Epithelial cell of proximal tubule (primary cell): ENCODE measurements around the gene MRGPRG. TPM values are rescaled to one million over a fixed set of nuclear protein-coding genes. Genes with fewer than 3 reads are reported as not detected.
"Not testable (repeated sequence)": the region's sequence is repeated elsewhere in the genome, so short reads cannot be mapped to it uniquely, and the experiment has no call there.

Experiments
- DNase-seq: peaks from one replicate; pipeline ENCODE4 v3.0.0-alpha.2; 2011; ENCODE audit warnings: low read depth
- H3K4me3 ChIP-seq: 2 replicates; pipeline ENCODE4 v1.5.1; 2011; ENCODE audit warnings: low read depth, mild to moderate bottlenecking, low read length
- total RNA-seq: library from RNA; depleted of rRNA; stranded (reverse); fragments of >200 nt; gene quantifications from 2 replicates; pipeline ENCODE4 v1.2.3, GENCODE V29; 2015
- TF ChIP-seq, protein P1 (sequence below): conservative IDR thresholded peaks from 2 replicates; pipeline ENCODE4 v1.5.1; 2012; ENCODE audit warnings: low read depth, mild to moderate bottlenecking, low read length

Gene MRGPRG
- total RNA-seq, 1 donor from 2014 or later = not detected

DNA sequence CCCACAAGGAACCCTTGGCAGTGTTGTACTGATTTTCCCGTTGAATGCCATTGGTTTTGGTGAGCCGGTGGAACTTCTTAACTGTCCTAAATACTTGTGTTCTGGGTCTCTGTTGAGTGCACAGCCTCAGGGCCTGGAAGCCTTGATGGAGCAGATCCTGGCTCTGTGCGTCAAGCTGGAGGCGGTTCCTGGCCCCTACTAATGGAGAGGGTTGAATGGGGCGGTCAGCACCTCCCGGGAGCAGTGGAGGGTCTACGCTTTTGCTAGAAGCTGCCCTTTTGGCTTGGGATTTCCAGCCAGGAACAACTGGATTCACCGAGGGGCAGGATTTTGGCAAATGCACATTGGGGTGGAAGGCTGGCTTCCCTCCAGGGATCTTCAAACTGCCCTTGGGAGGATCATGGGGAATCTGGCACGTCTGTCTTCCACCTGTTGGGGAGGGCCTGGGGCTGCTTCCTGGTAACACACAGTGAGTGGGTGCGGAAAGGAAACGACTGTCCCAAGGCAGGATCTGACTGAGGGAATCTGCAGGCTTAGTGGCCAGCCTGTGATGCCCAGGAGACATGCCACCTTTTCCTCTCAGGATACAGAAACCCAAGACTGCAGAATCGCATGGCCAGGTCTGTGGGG, 46.6 kb downstream of the MRGPRG start:
- no peak for DNase-seq
- H3K4me3 ChIP-seq = no peak overlapping the region
- TF ChIP-seq, protein P1, sequence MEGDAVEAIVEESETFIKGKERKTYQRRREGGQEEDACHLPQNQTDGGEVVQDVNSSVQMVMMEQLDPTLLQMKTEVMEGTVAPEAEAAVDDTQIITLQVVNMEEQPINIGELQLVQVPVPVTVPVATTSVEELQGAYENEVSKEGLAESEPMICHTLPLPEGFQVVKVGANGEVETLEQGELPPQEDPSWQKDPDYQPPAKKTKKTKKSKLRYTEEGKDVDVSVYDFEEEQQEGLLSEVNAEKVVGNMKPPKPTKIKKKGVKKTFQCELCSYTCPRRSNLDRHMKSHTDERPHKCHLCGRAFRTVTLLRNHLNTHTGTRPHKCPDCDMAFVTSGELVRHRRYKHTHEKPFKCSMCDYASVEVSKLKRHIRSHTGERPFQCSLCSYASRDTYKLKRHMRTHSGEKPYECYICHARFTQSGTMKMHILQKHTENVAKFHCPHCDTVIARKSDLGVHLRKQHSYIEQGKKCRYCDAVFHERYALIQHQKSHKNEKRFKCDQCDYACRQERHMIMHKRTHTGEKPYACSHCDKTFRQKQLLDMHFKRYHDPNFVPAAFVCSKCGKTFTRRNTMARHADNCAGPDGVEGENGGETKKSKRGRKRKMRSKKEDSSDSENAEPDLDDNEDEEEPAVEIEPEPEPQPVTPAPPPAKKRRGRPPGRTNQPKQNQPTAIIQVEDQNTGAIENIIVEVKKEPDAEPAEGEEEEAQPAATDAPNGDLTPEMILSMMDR = no peak

DNA sequence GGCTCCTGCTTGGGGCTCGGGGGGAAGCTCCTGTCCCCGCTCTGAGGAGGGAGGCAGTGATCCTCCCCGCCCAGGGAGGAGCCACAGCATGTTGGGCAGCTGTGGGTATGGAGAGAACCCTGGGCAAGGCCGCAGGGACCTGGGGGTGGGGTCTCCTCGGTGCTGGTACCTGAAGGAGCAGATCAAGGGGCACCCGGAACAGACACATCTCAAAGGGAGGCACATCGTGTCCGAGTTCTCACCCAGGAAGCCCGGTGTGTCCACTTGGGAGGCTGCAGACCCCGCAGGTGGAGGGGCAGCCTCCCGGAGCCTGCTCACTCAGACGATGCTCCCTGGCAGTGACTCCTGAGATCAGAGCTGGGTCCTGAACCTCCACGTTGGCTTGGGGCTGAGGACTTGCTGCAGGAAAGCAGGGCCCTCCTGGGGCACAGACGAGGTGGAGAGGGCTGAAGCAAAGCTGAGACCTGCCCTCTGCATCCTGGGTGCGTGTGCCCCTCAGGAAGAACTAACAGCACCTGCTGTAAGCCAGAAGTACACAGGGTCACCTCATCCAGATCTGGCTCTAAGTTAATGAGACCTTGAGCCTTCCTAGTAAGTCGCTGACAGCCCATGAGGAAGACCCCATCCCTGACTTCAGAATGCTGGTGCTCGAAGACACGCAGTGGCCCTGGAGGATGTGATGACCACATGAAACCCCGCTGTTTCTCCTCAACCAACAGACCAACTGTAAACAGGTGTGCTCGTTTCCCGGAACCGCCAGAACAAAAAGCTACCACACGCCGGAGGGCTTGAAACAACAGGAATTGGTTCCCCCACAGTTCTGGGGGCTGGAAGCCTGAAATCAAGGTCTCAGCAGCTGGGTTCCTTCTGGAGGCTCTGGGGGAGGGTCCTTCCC, 47.6 kb downstream of the MRGPRG start:
- TF ChIP-seq, protein P1 = no peak

DNA sequence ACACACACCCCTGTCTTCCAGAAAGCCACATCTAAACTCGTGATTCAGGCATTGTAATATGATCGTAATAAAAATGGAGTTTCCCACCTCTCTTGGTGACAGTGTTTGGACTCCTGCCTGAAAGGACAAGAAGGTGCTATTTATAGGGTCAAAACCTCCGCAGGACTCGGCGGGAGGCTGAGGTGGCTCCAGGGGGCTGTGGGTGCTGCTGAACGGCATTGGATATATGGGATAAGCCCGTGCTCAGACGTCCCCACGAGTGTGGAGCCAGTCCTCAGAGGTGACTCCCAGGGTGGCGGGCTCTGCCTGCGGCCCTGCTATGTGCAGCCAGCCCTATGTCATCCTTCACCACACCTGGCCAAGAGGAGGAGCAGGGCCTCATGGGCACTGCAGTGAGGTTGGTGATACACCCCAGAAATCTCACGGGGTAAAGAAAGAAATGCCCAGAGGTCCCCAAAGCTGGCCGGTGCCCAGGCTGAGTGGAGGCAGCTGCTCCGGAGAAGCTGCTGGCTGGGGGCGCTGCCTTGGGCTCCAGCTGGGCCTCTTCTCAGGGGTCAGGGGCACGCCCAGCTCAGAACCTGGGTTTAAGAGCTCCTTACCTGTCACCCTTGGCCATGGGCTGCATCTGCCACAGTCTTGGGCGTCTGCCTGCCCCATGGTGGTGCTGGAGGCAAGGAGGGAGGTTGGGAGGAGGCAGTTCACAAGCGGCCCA, 48.4 kb downstream of the MRGPRG start:
- TF ChIP-seq, protein P1 = no peak
- DNase-seq = no peak
- H3K4me3 ChIP-seq = no peak overlapping the region

More for the DNA sequence above, 47.6 kb downstream of the MRGPRG start:
- no peak for DNase-seq
- H3K4me3 ChIP-seq = no peak overlapping the region

DNA sequence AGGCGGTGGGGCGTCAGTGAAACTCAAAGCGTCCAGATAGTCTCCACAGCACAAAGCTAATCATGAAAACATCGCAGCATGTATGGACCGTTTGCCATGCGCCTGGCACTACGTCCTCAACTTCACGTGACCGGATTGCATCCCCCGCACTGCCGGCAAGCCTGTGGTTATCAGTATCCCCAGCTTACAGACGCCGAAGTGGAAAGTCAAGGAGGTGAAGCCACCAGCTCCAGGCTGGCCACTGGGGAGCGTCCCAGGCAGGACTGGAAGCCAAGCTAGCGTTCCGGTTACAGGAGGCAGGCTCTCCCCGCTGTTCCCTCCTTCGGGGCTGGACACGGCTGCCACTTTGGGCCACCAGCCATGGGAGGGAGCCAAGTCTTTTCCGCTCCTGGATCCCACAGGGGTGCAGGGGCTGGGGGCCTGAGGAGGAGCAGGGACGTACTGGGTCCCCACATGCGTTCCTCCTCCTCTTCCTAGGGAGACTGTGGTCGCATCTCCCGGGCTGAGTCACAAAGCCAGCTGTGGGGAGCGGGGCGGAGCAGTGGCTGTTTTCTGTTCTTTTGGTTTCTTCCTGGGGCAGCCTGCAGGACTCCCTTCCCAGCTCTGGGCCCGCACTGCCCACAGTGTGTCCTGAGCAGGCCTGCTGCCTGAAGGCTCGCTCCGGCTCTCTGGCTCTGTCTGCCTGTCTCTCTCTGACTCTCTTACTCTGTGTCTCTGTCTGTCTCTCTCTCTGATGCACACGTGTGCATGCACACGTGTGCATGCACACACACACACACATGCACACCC, 49.2 kb downstream of the MRGPRG start:
- TF ChIP-seq, protein P1 = peak; percentile 23
- DNase-seq = no peak
- H3K4me3 ChIP-seq = peak overlapping the region; percentile 42

DNA sequence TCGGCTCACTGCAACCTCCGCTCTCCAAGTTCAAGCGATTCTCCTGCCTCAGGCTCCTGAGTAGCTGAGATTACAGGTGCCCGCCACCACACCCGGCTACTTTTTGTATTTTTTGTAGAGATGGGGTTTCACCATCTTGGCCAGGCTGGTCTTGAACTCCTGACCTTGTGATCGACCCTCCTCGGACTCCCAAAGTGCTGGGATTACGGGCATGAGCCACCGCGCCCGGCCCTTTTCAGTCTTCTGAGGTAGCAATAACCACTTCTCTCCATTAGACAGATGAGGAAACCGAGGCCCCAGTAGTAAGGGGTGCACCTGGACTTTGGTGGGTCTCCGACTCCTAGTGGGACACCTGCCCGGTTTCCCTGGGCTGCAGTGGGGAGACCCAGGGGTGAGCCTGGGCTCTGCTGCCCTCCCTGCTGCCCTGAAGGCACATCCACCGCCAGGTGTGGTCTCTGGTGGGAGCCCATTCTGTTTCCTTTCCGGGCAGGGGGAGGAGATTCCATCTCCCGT, 49.8 kb downstream of the MRGPRG start:
- DNase-seq, H3K4me3 ChIP-seq: not testable (repeated sequence)

Other genes starting within 250 kb of the MRGPRG start
- 121 and 156 TPM in 2 replicates for gene NAP1L4, start 226.5 kb downstream of the MRGPRG start, total RNA-seq
- gene CARS1, start 161.4 kb downstream of the MRGPRG start, total RNA-seq = 32.9 and 61.6 TPM in 2 replicates
- gene OSBPL5, start 53.5 kb downstream of the MRGPRG start, total RNA-seq = 8.9 and 25.3 TPM in 2 replicates
- gene MRGPRE, start 13.6 kb upstream of the MRGPRG start, total RNA-seq = not detected in 2 replicates
- 26.3 and 37.2 TPM in 2 replicates for gene ZNF195, start 160.3 kb upstream of the MRGPRG start, total RNA-seq